ENCODE results near the gene MAN1C1. TPM values are rescaled to one million over a fixed set of nuclear protein-coding genes. Genes with fewer than 3 reads are reported as not detected.

MAN1C1 gene
- total RNA-seq, 1 experiment from 2014 or later, result 1.2 TPM

DNA sequence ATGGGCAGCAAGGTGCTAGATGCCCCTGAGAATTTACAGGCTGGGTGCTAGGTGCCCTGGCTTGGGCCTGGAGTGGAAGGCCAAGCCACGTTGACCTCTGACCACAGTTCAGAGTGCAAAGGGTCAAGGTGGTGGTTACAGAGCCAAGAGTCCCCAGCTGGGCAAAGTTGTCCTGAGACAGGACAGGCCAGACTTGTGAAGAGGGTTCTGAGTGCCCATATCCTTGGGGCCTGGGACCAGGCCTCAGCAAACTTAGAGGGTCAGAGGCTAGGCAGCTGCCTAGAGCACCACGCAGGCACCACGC, 164.5 kb downstream of the MAN1C1 start:
- DNase-seq (ENCODE audit: low read depth, low spot score) (no peak), ATAC-seq (no peak)
- ChIA-PET POLR2A (no interaction called here), CTCF (interaction anchor here (0.7 kb wide), 1 partner anchor 14 kb away, joined by 3 read pairs; no protein-coding TSS in a partner anchor), RAD21 (ENCODE audit: low non-redundant PET in 1 of 2, low total read pairs in 2 of 2, uncharacterized antibody in 2 of 2, unreplicated experiment in 2 of 2) (no interaction called here)
- Histone ChIP-seq H3K79me2 (ENCODE audit: insufficient read depth, low read length) (no peaks in the 10 kb centered on the region), H3K27ac (ENCODE audit: low read depth, low read length) (no peak overlapping the region), H3K4me2 (ENCODE audit: low read length) (no peak overlapping the region), H3K9ac (ENCODE audit: low read length) (no peak overlapping the region), H3K36me3 (ENCODE audit: control insufficient read depth in 1 of 2, insufficient read depth in 2 of 2, low read length in 2 of 2) (no peaks in the 10 kb centered on the region), H3K4me3 (replicated peaks in 1 of 2; ENCODE audit: low read depth in 1 of 2, low read length in 2 of 2) (no peak overlapping the region), H3K27me3 (ENCODE audit: insufficient read depth, low read length) (no peaks in the 10 kb centered on the region), H3K9me2 (ENCODE audit: insufficient read depth) (no peaks in the 10 kb centered on the region), H3K4me1 (ENCODE audit: control insufficient read depth in 1 of 2, insufficient read depth in 2 of 2, low read length in 2 of 2) (peaks cover 5 to 7% of the 10 kb centered on the region in 2 experiments; a peak in 2 of 4 replicates), H2AFZ (ENCODE audit: low read depth, low read length, poor library complexity, severe bottlenecking) (no peak overlapping the region), H3K9me3 (ENCODE audit: control insufficient read depth in 1 of 2, insufficient read depth in 1 of 2, low read depth in 1 of 2, low read length in 2 of 2) (no peaks in the 10 kb centered on the region), H4K20me1 (ENCODE audit: insufficient read depth) (no peaks in the 10 kb centered on the region)
- no peak for TF ChIP-seq CEBPB (IDR thresholded peaks at IDR 0.05; ENCODE audit: low read depth)
- no TSS peak for BruUV-seq (replicated peaks)
- intact Hi-C loops (cut with micrococcal nuclease), result no loop called here

GRCh38 chr1:25782608-25783201, 166.1 kb downstream of the MAN1C1 start:
- Histone ChIP-seq H3K4me3 (replicated peaks in 1 of 2; ENCODE audit: low read depth in 1 of 2, low read length in 2 of 2) (no peak overlapping the region), H4K20me1 (ENCODE audit: insufficient read depth) (no peaks in the 10 kb centered on the region), H3K9me2 (ENCODE audit: insufficient read depth) (no peaks in the 10 kb centered on the region), H3K36me3 (ENCODE audit: control insufficient read depth in 1 of 2, insufficient read depth in 2 of 2, low read length in 2 of 2) (no peaks in the 10 kb centered on the region), H3K79me2 (ENCODE audit: insufficient read depth, low read length) (no peaks in the 10 kb centered on the region), H3K9ac (ENCODE audit: low read length) (no peak overlapping the region), H3K9me3 (ENCODE audit: control insufficient read depth in 1 of 2, insufficient read depth in 1 of 2, low read depth in 1 of 2, low read length in 2 of 2) (no peaks in the 10 kb centered on the region), H3K4me2 (ENCODE audit: low read length) (no peak overlapping the region), H2AFZ (ENCODE audit: low read depth, low read length, poor library complexity, severe bottlenecking) (no peak overlapping the region), H3K27ac (ENCODE audit: low read depth, low read length) (no peak overlapping the region), H3K4me1 (ENCODE audit: control insufficient read depth in 1 of 2, insufficient read depth in 2 of 2, low read length in 2 of 2) (peaks cover 17 to 20% of the 10 kb centered on the region in 2 experiments), H3K27me3 (ENCODE audit: insufficient read depth, low read length) (no peaks in the 10 kb centered on the region)
- ChIA-PET RAD21 (ENCODE audit: low non-redundant PET in 1 of 2, low total read pairs in 2 of 2, uncharacterized antibody in 2 of 2, unreplicated experiment in 2 of 2) (no interaction called here), CTCF (interaction anchor here (1.4 kb wide), 1 partner anchor 15 kb away, joined by 3 read pairs; no protein-coding TSS in a partner anchor), POLR2A (no interaction called here)
- TF ChIP-seq, protein P1, sequence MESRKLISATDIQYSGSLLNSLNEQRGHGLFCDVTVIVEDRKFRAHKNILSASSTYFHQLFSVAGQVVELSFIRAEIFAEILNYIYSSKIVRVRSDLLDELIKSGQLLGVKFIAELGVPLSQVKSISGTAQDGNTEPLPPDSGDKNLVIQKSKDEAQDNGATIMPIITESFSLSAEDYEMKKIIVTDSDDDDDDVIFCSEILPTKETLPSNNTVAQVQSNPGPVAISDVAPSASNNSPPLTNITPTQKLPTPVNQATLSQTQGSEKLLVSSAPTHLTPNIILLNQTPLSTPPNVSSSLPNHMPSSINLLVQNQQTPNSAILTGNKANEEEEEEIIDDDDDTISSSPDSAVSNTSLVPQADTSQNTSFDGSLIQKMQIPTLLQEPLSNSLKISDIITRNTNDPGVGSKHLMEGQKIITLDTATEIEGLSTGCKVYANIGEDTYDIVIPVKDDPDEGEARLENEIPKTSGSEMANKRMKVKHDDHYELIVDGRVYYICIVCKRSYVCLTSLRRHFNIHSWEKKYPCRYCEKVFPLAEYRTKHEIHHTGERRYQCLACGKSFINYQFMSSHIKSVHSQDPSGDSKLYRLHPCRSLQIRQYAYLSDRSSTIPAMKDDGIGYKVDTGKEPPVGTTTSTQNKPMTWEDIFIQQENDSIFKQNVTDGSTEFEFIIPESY (IDR thresholded peaks at IDR 0.05; ENCODE audit: extremely low read depth, insufficient replicate concordance, low read length), result no peak
- no peak for TF ChIP-seq SP1 (IDR thresholded peaks at IDR 0.05; ENCODE audit: low read depth)
- no peak for TF ChIP-seq CBX3 (IDR thresholded peaks at IDR 0.05; ENCODE audit: low read depth)
- no peak for TF ChIP-seq POLR2AphosphoS5 (IDR thresholded peaks at IDR 0.05; ENCODE audit: low read depth, low read length)
- TF ChIP-seq ZNF274 (IDR thresholded peaks at IDR 0.05; ENCODE audit: low read depth, low read length), result no peak
- TF ChIP-seq, protein P2, sequence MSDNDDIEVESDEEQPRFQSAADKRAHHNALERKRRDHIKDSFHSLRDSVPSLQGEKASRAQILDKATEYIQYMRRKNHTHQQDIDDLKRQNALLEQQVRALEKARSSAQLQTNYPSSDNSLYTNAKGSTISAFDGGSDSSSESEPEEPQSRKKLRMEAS (IDR thresholded peaks at IDR 0.05), result no peak
- TF ChIP-seq, protein P3, sequence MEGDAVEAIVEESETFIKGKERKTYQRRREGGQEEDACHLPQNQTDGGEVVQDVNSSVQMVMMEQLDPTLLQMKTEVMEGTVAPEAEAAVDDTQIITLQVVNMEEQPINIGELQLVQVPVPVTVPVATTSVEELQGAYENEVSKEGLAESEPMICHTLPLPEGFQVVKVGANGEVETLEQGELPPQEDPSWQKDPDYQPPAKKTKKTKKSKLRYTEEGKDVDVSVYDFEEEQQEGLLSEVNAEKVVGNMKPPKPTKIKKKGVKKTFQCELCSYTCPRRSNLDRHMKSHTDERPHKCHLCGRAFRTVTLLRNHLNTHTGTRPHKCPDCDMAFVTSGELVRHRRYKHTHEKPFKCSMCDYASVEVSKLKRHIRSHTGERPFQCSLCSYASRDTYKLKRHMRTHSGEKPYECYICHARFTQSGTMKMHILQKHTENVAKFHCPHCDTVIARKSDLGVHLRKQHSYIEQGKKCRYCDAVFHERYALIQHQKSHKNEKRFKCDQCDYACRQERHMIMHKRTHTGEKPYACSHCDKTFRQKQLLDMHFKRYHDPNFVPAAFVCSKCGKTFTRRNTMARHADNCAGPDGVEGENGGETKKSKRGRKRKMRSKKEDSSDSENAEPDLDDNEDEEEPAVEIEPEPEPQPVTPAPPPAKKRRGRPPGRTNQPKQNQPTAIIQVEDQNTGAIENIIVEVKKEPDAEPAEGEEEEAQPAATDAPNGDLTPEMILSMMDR (IDR thresholded peaks at IDR 0.05 in 2 of 3, conservative IDR thresholded peaks at IDR 0.05 in 1 of 3; ENCODE audit: borderline replicate concordance in 1 of 3, insufficient read depth in 1 of 3, low read depth in 2 of 3, low read length in 2 of 3), result no peak
- TF ChIP-seq SRF (IDR thresholded peaks at IDR 0.05; ENCODE audit: low read depth), result no peak
- TF ChIP-seq TCF7L2 (IDR thresholded peaks at IDR 0.05; ENCODE audit: borderline replicate concordance, extremely low read depth, insufficient read depth, insufficient read length), result no peak
- TF ChIP-seq, protein P4, sequence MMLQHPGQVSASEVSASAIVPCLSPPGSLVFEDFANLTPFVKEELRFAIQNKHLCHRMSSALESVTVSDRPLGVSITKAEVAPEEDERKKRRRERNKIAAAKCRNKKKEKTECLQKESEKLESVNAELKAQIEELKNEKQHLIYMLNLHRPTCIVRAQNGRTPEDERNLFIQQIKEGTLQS (IDR thresholded peaks at IDR 0.05), result no peak
- no peak for TF ChIP-seq ZFX (IDR thresholded peaks at IDR 0.05)
- no peak for TF ChIP-seq FOSL1 (IDR thresholded peaks at IDR 0.05; ENCODE audit: low read depth)
- ATAC-seq (no peak), DNase-seq (ENCODE audit: low read depth, low spot score) (no peak)
- intact Hi-C loops (cut with micrococcal nuclease), result no loop called here
- no TSS peak for BruUV-seq (replicated peaks)

All from HCT116 (cell line).